ENCODE data around the gene TRUB2. TPM values are rescaled to one million over a fixed set of nuclear protein-coding genes. Genes with fewer than 3 reads are reported as not detected.

TRUB2 gene, protein sequence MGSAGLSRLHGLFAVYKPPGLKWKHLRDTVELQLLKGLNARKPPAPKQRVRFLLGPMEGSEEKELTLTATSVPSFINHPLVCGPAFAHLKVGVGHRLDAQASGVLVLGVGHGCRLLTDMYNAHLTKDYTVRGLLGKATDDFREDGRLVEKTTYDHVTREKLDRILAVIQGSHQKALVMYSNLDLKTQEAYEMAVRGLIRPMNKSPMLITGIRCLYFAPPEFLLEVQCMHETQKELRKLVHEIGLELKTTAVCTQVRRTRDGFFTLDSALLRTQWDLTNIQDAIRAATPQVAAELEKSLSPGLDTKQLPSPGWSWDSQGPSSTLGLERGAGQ
- 43.4 and 51.6 TPM in 2 replicates for total RNA-seq (2014; rRNA removed; shearing (Covaris generic))

DNA sequence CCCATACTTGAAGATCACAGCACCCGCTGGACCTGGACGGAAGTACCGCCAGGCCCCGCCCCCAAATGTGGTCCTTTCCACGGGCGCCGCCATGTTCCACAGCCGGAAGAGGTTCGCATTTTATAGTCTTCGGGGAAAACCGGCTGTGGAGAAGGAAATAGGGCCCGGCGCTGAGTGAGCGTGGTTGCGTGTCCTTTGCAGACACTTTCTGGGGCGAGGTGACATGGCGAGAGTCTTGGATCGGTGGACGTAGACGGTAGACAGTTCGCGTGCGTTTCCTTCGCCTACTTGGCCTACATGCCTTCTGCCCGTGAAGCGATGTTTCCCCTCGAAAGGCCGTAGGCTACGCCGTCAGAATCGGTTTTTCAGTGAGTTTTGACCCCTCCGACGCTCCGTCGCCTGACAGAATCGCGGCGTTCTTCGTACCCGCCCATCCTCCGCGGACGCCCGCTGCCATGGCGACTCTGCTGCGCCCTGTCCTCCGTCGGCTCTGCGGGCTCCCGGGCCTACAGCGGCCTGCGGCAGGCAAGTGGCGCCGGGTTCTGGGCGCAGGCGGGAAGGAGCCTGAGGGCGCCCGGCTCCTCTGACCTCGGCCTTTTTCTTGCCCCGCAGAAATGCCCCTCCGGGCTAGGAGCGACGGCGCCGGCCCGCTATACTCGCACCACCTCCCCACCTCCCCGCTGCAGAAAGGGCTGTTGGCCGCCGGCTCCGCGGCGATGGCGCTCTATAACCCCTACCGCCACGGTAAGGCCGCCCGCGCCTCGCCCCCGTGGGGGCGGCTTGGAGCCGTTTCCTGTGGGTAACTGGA lies at the start of gene TRUB2, which contains the start of gene COQ4:
TRUB2 (minus strand) TSS at position 44 of the 808 bp plus-strand sequence; CDS start at position 5, 39 bp downstream.
COQ4 (plus strand) TSS at position 436 of the 808 bp plus-strand sequence; CDS start at position 456, 20 bp downstream.

DNA sequence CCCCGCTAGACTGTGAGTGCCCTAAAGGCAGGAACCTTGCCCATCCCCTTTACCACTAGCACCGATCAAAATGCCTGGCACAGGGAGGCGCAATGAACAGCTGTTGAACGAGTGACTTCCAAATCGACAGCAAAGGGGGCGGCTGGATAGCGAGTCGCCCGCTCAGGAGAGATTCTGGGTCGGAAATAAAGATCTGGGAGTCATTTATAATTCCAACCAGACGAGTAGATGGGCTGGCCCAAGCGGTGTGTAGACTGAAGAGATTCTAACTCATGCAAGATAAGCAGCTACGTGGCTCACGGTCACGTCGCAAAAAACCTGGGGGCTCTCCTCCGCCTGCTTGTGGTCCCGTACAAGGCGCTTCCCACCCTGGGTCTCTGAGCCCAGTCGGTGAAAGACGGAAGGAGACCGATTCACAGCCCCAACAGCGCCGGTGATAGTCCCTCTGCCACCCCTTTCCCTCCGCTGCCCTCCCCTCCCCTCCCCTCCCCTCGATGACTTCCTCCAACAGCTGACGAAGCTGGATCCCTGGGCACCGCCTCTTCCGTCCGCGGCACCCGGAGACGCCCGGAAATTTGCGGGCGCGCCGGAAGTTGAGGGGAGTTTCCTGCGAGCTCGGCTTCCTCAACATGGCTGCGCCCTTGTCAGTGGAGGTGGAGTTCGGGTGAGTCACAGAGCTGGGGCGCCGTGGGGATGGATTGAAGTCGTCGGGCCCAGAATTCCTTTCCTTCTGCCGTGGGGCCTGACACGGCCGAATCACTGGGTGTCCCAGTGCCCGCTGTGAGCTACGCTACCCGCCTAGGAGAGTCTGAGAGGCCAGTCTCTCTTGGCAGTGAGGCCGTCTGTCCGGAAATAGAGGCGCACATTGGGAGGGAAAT lies 48.7 kb upstream of the TRUB2 start, which contains the start of gene URM1:
URM1 (plus strand) TSS at position 623 of the 878 bp plus-strand sequence; CDS start at position 630, 7 bp downstream.

DNA sequence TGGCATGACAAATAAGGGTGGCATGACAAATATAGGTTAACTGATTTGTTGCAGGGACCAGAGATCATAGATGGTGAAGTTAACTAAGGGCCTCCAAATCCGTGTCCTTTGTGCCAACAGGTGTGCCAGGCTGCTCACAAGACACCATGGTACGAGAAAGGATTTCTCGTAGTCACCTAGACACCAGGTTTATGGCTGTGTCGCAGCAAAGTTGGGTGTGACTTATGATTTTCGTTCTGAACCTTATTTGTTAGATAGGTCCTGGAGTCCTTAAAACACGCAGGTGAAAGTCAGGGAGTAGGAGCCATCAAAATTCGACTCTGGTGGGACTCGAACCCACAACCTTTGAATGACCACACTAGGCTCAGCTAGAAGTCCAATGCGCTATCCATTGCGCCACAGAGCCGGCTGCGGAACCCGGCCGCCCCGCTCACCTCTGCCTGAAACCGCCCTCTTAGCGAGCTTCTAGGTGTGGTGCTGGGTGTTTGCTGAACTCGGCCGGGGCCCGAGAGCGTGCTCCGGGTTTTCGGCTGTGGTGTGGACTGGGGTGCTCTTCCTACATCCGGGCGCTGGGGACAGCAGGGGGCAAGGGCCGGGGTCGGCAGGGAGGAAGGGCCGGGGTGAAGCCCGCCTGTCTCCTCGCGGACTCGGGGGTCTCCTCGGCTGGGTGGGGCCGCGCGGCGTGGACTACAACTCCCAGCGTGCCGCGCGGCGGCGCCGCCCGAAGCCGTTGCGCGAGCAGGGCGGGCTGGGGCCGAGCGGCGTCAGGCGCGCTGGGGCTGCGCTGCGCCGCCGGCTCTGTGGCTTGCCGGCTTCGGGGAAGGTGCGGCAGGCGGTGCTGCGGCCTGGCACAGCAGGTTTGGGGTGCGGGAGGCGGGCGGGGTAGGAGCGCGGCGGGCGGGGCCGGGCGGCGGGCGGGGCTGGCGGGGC lies 17.8 kb upstream of the TRUB2 start, which contains the start of gene SLC27A4:
SLC27A4 (plus strand) TSS at position 767 of the 930 bp plus-strand sequence. CDS start 2,606 bp downstream, outside the sequence.

DNA sequence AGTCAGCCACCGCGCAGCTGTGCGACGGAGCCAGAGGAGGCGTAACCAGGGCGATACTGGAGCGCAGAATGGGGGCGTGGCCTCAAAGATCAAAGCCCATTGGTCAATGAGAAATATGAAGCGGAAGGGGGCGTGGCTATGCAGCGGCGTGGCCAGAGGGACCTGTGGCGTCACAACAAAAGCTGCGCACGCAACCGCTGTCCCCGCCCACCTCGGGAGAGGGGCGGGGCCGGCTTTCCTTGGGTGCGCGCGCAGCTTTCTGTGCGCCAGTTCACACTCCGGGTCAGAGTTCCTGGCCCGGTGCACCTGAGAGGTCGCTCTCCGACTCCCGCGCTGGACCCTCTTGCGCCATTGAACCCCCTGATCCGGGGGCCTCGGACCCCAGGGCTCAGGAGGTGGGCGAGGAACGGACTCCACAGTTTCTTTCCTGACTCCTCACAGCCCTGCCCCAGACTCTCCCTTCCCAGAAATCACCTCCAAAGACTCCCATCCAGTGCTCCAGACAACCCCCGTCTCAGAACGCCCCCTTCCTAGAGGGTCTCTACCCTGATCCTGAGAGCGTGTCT lies 46.2 kb downstream of the TRUB2 start, which contains the start of gene SWI5:
SWI5 (plus strand) TSS at position 269 of the 566 bp plus-strand sequence.

DNA sequence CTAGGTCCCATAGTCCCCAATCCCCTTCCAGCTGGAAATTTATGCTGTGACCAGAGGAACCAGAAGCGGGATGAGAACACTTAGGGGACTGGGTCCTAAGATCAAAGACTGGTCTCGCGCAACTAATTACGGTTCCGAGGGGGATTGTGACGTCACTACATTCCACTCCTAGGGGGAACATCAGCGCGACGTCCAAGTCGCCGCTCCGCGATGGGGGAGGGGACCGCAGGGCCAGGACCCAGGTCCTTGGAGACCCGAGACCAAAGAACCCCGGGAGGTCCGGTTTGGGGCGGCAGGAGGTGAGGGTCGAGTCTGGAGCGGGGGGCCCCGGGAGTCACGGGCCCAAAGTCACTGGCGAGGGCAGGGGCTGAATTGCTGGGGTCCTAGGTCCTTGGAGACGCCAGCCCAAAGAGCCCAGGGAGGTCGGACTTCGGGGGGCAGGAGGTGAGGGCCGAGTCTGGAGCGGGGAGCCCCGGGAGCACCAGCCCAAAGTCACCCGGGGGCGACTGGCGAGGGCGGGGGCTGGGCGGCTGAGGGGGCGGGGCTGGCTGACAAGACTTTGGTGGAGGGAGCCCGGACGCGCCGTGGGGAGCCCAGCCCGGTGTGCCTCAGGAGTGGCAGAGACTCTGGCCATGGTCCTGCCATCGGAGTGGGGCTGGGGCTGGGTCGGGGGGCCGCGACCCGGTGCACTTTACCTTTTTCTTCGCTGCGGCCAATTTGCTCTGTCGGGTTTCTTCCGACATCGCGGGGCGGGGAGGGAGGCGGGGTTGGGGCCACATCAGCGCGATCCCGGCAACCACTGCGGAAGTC lies 46.8 kb downstream of the TRUB2 start, which contains the start of gene GOLGA2:
GOLGA2 (minus strand) TSS at position 810 of the 810 bp plus-strand sequence; CDS start at position 779, 31 bp downstream.

Other genes starting within 250 kb of the TRUB2 start
- gene PTGES2, start 194.7 kb downstream of the TRUB2 start, total RNA-seq (2014; rRNA removed; shearing (Covaris generic)) = 124 and 149 TPM in 2 replicates
- 0.98 and 4.4 TPM in 2 replicates for gene LCN2, start 173.0 kb downstream of the TRUB2 start, total RNA-seq (2014; rRNA removed; shearing (Covaris generic))
- gene BBLN, start 162.2 kb downstream of the TRUB2 start, total RNA-seq (2014; rRNA removed; shearing (Covaris generic)) = 135 and 168 TPM in 2 replicates
- gene CIZ1, start 130.9 kb downstream of the TRUB2 start, total RNA-seq (2014; rRNA removed; shearing (Covaris generic)) = 71.0 and 84.0 TPM in 2 replicates
- 43.2 and 45.4 TPM in 2 replicates for gene DNM1, start 119.1 kb downstream of the TRUB2 start, total RNA-seq (2014; rRNA removed; shearing (Covaris generic))
- gene GOLGA2, start 46.4 kb downstream of the TRUB2 start, total RNA-seq (2014; rRNA removed; shearing (Covaris generic)) = 95.8 and 117 TPM in 2 replicates
- 47.0 and 53.1 TPM in 2 replicates for gene SWI5, start 46.2 kb downstream of the TRUB2 start, total RNA-seq (2014; rRNA removed; shearing (Covaris generic))
- 53.9 and 56.4 TPM in 2 replicates for gene COQ4, start 392 bp upstream of the TRUB2 start, total RNA-seq (2014; rRNA removed; shearing (Covaris generic))
- 24.0 and 24.8 TPM in 2 replicates for gene SLC27A4, start 18.1 kb upstream of the TRUB2 start, total RNA-seq (2014; rRNA removed; shearing (Covaris generic))
- 79.1 and 80.8 TPM in 2 replicates for gene URM1, start 48.9 kb upstream of the TRUB2 start, total RNA-seq (2014; rRNA removed; shearing (Covaris generic))
- 32.1 and 32.5 TPM in 2 replicates for gene CERCAM, start 98.4 kb upstream of the TRUB2 start, total RNA-seq (2014; rRNA removed; shearing (Covaris generic))
- gene ODF2, start 133.6 kb upstream of the TRUB2 start, total RNA-seq (2014; rRNA removed; shearing (Covaris generic)) = 68.3 and 78.2 TPM in 2 replicates
- gene GLE1, start 182.3 kb upstream of the TRUB2 start, total RNA-seq (2014; rRNA removed; shearing (Covaris generic)) = 52.9 and 54.4 TPM in 2 replicates
- 207 and 225 TPM in 2 replicates for gene SPTAN1, start 230.1 kb upstream of the TRUB2 start, total RNA-seq (2014; rRNA removed; shearing (Covaris generic))